Skeletal muscle tissue (tissue), 4 donors: Measurements from ENCODE around the gene ADARB1. TPM values are rescaled to one million over a fixed set of nuclear protein-coding genes. Genes with fewer than 3 reads are reported as not detected.

Experiments used
- H3K27ac ChIP-seq: one replicate; pipeline ENCODE4 v1.7.0; 2013; ENCODE audit warnings: mild to moderate bottlenecking, low read depth, low read length, inconsistent platforms
- H3K27me3 ChIP-seq, 3 donors: one replicate each; pipeline ENCODE4 v1.7.0; 2013; ENCODE audit warnings: low read length in 3 of 3; ENCODE audit not compliant: control insufficient read depth in 3 of 3, insufficient read depth in 3 of 3
- H3K36me3 ChIP-seq, 3 donors: one replicate each; pipeline ENCODE4 v1.7.0; 2013; ENCODE audit warnings: low read length in 3 of 3; ENCODE audit not compliant: control insufficient read depth in 3 of 3, insufficient read depth in 3 of 3
- H3K4me1 ChIP-seq, 3 donors: one replicate each; pipeline ENCODE4 v1.7.0; 2013; ENCODE audit warnings: low read length in 3 of 3, mild to moderate bottlenecking in 3 of 3; ENCODE audit not compliant: control insufficient read depth in 3 of 3, insufficient read depth in 3 of 3
- H3K4me3 ChIP-seq, 3 donors: one replicate each; pipeline ENCODE4 v1.7.0; 2013; ENCODE audit warnings: low read length in 3 of 3
- H3K9ac ChIP-seq, 3 donors: one replicate each; pipeline ENCODE4 v1.7.0; 2013; ENCODE audit warnings: low read length in 3 of 3, mild to moderate bottlenecking in 3 of 3, moderate library complexity in 2 of 3, low read depth in 1 of 3
- H3K9me3 ChIP-seq, 3 donors: one replicate each; pipeline ENCODE4 v1.7.0; 2013; ENCODE audit warnings: low read length in 3 of 3; ENCODE audit not compliant: control insufficient read depth in 3 of 3
- total RNA-seq: library from RNA; depleted of rRNA; stranded (reverse); fragments of >200 nt; gene quantifications from one replicate; pipeline ENCODE4 v1.2.3, GENCODE V29; 2014
- donor health status: Osteomylitis.

ADARB1 gene
- total RNA-seq, 1 donor from 2014 or later: 16.2 TPM

DNA sequence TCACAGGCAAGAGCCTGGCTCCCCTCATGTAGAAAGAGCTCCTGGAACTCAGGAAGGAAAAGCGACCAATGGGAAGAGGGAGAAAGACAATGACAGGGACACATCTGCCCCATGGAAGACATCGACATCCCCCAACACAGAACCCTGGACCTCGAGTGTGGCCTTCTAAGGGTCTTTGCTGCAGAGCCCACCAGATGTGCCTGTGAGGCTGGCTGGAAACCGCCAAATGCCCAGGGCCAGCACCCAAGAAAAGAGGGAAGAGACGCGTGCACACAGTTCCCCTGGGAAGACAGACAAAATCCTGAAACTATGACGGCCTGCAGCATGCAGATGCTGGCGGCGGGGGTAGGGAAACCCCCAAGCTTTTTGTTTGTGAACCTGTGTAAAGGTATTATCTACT lies 36.4 kb upstream of the ADARB1 start:
- H3K36me3 ChIP-seq: no peaks in the 10 kb centered on the region
- no peak overlapping the region for H3K27ac ChIP-seq
- no peak overlapping the region for H3K9ac ChIP-seq
- peaks cover 37 to 51% (median 43%) of the 10 kb centered on the region in 3 donors for H3K4me1 ChIP-seq
- no peak overlapping the region for H3K4me3 ChIP-seq
- peaks cover 0 to 5% (median 5%) of the 10 kb centered on the region in 3 donors for H3K9me3 ChIP-seq
- H3K27me3 ChIP-seq: no peaks in the 10 kb centered on the region

DNA sequence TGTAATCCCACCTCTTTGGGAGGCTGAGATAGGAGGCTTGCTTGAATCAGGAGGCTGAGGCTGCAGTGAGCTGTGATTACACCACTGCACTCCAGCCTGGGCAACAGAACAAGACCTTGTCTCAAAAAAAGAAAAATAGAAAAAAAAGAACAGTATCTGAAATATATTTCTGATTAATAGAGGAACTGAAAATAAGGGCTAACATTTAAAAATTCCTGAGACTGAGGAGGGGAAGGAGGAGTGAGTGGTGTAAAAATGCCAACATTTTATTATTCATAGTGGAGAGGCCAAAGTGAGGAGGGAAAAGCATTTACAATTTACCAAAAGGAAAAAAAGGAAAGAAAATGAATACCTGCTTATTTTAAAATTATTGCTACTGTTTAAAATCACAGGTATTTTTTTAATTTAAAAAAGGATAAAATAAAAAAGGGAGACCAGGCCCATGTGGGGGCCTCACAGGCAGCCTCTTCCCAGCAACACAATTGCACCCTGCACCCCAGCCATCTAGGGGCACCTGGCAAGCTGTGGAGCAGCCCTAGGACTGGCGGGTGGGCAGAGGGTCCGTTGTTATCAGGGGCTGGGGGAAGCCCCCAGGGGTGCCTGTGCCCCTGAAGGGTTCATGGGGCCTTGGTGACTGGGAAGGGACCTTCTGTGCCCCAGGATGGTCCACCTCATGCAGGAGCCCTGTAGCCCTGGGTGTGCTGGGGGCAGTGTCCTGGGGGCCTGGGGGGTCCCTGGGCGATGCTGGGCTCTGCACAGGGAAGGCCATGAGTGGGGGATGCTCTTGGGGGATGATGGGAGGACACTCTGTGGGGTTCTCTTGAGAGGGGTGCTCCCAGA lies 34.8 kb upstream of the ADARB1 start:
- H3K4me1 ChIP-seq: peaks cover 22 to 36% (median 27%) of the 10 kb centered on the region in 3 donors
- peak overlapping the region; percentile 52 for H3K27ac ChIP-seq
- H3K27me3 ChIP-seq: no peaks in the 10 kb centered on the region
- H3K9me3 ChIP-seq: peaks cover 0 to 5% (median 5%) of the 10 kb centered on the region in 3 donors
- H3K4me3 ChIP-seq: no peak overlapping the region
- H3K36me3 ChIP-seq: no peaks in the 10 kb centered on the region
- H3K9ac ChIP-seq: no peak overlapping the region

DNA sequence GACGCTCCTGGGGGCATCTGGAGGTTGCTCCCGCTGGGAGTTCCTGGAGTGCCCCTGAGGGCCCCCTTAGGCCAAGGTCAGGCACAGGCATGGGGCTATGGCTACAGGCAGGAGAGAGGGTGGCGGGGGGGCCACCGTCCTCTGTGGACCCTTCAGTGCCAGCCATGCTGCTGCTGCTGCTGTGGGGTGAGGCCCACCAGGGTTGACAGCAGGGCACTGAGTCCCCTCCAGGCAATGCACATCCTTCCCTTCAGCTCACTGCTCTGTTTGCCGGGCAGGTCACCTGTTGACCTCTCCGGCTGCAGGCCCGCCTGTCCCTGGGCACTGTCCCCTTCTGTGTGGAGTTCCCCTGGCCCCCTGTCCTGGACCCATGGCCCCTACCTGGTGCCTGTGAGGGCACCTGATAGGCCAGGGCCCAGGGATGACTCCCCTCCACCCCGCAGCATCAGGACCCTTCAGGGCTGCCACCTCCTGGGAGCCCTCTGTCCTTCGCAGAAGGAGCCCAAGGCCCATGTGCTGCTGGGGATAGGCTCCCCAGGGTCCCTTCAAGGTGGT lies 34.1 kb upstream of the ADARB1 start:
- Histone ChIP-seq H3K4me1 (peaks cover 16 to 29% (median 20%) of the 10 kb centered on the region in 3 donors), H3K27ac (peak overlapping the region; percentile 52), H3K9me3 (peaks cover 0 to 5% (median 5%) of the 10 kb centered on the region in 3 donors), H3K36me3 (no peaks in the 10 kb centered on the region), H3K27me3 (no peaks in the 10 kb centered on the region), H3K4me3 (no peak overlapping the region), H3K9ac (no peak overlapping the region)

DNA sequence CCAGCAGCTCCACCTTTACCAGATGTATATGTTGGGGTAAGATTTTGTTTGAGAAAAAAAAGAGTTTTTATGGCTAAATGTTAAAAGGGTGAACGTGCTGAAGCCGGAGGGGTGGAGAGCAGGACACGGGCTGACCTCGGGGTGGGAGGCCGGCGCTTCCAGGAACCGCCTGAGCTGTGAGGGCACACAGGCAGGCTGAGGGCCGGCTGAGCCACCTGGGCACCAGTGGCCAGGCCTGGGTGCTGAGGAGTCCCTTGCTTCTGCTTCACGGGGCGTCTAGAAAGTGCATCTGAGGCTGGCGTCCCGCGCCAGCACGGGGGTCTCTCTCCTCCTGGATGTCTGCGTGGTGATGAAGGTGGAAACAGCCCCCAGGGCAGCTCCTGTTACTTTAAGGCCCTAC lies 33.6 kb upstream of the ADARB1 start:
- peaks cover 0 to 5% (median 5%) of the 10 kb centered on the region in 3 donors for H3K9me3 ChIP-seq
- peak overlapping the region; percentile 52 for H3K27ac ChIP-seq
- peak overlapping the region in 2 of 3 donors; percentile 28 to 43 for H3K9ac ChIP-seq
- H3K4me3 ChIP-seq: peak overlapping the region in 2 of 3 donors; percentile 31
- peaks cover 13 to 26% (median 18%) of the 10 kb centered on the region in 3 donors for H3K4me1 ChIP-seq
- no peaks in the 10 kb centered on the region for H3K27me3 ChIP-seq
- no peaks in the 10 kb centered on the region for H3K36me3 ChIP-seq

DNA sequence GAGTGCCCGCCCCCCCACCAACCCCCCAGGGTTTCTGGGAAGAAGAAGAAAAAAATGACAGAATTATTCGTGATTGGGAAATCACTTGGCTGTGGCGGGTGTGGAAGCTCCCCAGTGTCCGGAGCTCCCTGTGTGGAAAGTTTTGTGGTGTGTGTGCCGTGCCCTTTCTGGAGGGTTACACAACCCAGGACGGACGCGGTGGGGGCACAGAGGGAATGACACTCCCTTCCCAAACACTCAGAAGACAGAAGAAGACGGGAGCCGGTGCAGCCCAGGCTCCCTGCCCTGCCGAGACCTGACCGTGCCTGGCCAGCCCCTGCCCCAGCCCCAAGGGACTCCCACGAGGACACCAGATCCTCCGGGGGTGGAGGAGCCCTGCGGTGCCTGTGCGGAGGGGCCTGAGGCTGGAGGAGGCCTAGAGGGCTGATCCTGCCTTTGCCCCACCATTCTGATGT lies 33.0 kb upstream of the ADARB1 start:
- Histone ChIP-seq H3K27ac (peak overlapping the region; percentile 52), H3K9me3 (peaks cover 3 to 5% (median 3%) of the 10 kb centered on the region in 3 donors), H3K27me3 (no peaks in the 10 kb centered on the region), H3K9ac (peak overlapping the region in 2 of 3 donors; percentile 43 to 70), H3K4me1 (peaks cover 13 to 26% (median 18%) of the 10 kb centered on the region in 3 donors), H3K4me3 (peak overlapping the region; percentile 6 to 49 (median 34)), H3K36me3 (no peaks in the 10 kb centered on the region)

DNA sequence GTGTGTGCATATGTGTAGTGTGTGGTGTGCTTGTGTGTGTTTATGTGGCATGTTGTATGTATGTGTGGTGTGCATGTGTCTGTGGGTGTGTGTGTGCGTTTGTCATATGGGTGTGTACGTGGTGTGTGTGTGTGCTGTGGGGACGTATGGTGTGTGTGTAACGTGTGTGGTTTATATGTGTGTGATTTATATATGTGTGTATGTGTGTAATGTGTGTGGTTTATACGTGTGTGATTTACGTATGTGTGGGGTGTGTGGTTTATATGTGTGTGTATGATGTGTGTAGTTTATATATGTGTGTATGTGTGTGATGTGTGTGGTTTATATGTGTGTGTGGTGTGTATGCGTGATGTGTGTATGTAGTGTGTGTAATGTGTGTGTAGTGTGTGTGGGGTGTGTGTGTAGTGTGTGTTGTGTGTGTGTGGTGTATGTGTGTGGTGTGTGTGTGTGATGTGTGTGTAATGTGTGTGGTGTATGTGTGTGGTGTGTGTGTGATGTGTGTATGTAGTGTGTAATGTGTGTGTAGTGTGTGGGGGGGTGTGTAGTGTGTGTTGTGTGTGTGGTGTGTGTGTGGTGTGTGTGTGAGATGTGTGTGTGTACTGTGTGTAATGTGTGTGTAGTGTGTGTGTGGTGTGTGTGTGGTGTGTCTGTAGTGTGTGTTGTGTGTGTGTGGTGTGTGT lies 32.3 kb upstream of the ADARB1 start:
- peaks cover 0 to 3% (median 0%) of the 10 kb centered on the region in 3 donors for H3K9me3 ChIP-seq
- no peak overlapping the region for H3K27ac ChIP-seq
- H3K4me1 ChIP-seq: peaks cover 13 to 26% (median 18%) of the 10 kb centered on the region in 3 donors
- H3K9ac ChIP-seq: no peak overlapping the region
- no peak overlapping the region for H3K4me3 ChIP-seq
- no peaks in the 10 kb centered on the region for H3K27me3 ChIP-seq
- H3K36me3 ChIP-seq: no peaks in the 10 kb centered on the region

DNA sequence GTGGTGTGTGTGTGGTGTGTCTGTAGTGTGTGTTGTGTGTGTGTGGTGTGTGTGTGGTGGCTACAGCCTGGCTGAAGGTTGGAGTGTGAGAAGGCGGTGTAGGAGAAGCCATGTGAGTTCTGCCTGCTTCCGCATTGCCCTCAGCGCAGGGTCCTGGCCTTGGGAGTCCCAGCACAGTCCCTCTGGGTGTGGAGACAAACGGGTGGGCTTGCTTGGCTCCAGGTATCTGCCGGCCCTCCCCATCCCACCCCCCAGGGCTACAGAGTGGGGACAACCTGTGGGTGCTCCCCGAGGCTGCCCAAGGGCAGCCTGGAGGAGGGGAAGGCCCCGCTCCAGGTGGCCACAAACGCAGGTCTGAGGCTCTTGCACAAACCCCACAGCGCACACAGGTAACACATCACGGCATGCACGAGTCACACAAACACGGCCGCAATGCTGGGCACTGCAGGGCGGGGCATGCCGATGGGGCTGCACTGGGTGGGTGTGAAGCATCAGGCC lies 31.7 kb upstream of the ADARB1 start:
- Histone ChIP-seq H3K36me3 (no peaks in the 10 kb centered on the region), H3K27me3 (no peaks in the 10 kb centered on the region), H3K9me3 (peaks cover 0 to 3% (median 0%) of the 10 kb centered on the region in 3 donors), H3K4me3 (no peak overlapping the region), H3K4me1 (peaks cover 13 to 26% (median 18%) of the 10 kb centered on the region in 3 donors), H3K9ac (no peak overlapping the region), H3K27ac (no peak overlapping the region)

DNA sequence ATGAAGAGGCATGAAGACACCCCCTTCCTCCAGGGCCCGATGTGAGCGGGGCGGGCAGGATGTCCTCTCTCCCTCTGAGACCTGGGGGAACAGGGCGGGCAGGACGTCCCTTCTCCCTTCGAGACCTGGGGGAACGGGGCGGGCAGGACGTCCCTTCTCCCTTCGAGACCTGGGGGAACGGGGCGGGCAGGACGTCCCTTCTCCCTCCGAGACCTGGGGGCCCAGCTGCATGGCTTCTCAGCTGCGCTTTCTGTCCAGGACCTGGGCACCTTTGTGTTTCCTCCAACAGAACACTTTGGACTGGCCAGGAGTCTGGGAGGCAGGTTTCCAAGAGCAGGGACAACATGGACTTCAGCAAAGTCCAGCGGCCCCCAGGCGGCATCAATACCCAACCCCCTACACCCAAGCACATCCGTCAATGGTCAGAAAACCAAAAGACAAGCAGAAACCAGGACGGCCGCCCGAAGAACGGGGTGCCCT lies 30.8 kb upstream of the ADARB1 start:
- Histone ChIP-seq H3K4me3 (no peak overlapping the region), H3K9ac (no peak overlapping the region)

DNA sequence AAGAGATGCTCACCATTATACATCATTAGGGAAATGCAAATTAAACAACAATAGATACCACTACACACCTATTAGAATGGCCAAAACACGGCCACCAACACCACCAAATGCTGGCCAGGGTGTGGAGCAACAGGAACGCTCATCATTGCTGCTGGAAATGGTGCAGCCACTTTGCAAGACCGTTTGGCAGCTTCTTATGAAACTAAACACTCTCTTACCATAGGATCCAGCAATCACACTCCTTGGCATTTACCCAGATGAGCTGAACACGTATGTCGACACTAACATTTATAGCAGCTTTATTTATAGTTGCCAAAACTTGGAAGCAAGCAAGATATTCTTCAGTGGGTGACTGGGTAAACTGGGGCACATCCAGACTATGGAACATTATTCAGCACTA lies 28.9 kb upstream of the ADARB1 start:
- Histone ChIP-seq H3K4me1 (peaks cover 27 to 37% (median 30%) of the 10 kb centered on the region in 3 donors), H3K36me3 (no peaks in the 10 kb centered on the region), H3K27ac (no peak overlapping the region), H3K27me3 (no peaks in the 10 kb centered on the region), H3K4me3 (no peak overlapping the region), H3K9me3 (peaks cover 0 to 3% (median 0%) of the 10 kb centered on the region in 3 donors), H3K9ac (no peak overlapping the region)

More for the DNA sequence above, 30.8 kb upstream of the ADARB1 start:
- H3K27ac ChIP-seq: no peak overlapping the region
- H3K9me3 ChIP-seq: peaks cover 0 to 3% (median 0%) of the 10 kb centered on the region in 3 donors
- peaks cover 13 to 26% (median 18%) of the 10 kb centered on the region in 3 donors for H3K4me1 ChIP-seq
- H3K27me3 ChIP-seq: no peaks in the 10 kb centered on the region
- H3K36me3 ChIP-seq: no peaks in the 10 kb centered on the region
